Thyroid gland (tissue), 4 donors: ENCODE results near the gene GLS2.

Source experiments
- CTCF ChIP-seq, 6 experiments: fragments of 200-600 bp in 3 of 6; fragments of 450-650 bp in 3 of 6; sonication (generic) in 3 of 6; IDR thresholded peaks; one replicate each; pipeline ENCODE4 v1.5.1; 2016 to 2019; ENCODE audit warnings: antibody characterized with exemption in 6 of 6, mild to moderate bottlenecking in 2 of 6, inconsistent platforms in 1 of 6, moderate library complexity in 1 of 6
- POLR2A ChIP-seq, 2 donors: fragments of 450-650 bp; IDR thresholded peaks; one replicate each; pipeline ENCODE4 v1.6.1; 2017; ENCODE audit warnings: antibody characterized with exemption in 2 of 2, mild to moderate bottlenecking in 2 of 2, moderate library complexity in 1 of 2

DNA sequence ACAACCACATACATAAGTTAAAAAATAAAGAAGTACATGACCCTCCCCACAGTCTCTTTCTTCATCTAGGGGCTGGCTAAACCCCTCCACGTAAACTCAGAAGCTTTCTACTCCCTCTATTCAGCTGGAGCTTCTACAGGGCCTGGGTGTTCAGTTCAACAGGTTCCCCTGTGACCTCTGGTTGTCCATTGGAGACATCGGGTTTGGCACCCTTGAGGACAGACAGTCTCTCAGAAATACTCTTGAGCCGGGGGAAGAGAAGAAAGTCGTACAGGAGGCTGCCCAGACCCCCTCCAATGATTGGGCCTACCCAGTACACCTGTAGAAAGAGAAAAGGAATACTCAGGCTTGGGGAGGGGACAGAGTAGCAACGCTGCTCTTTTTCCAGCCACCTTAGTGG is 36.8 kb downstream of the GLS2 start:
- TF ChIP-seq CTCF (IDR thresholded peaks at IDR 0.05) = no peak
- no peak for TF ChIP-seq POLR2A (IDR thresholded peaks at IDR 0.05)
